ENCODE measurements around the gene CRADD.

The CRADD gene

GRCh38 chr12:93819050-93819491 is 141.9 kb downstream of the CRADD start:
- no peak for DNase-seq

GRCh38 chr12:93823616-93824391 is 146.6 kb downstream of the CRADD start:
- DNase-seq, result no peak

- DNase-seq, result no peak
These were observed 147.6 kb downstream of the CRADD start for GRCh38 chr12:93824514-93825500.

- no peak for DNase-seq
These were observed 148.3 kb downstream of the CRADD start for GRCh38 chr12:93825501-93825888.

GRCh38 chr12:93825931-93826555 is 148.9 kb downstream of the CRADD start:
- no peak for DNase-seq

- DNase-seq, result no peak
These were observed 150.0 kb downstream of the CRADD start for GRCh38 chr12:93827179-93827578.

- no peak for DNase-seq
These were observed 150.5 kb downstream of the CRADD start for GRCh38 chr12:93827669-93828068.

- DNase-seq, result no peak
These were observed 151.8 kb downstream of the CRADD start for GRCh38 chr12:93829016-93829415.

- DNase-seq, result no peak
These were observed 154.2 kb downstream of the CRADD start for GRCh38 chr12:93831374-93831773.

- no peak for DNase-seq
These were observed 155.0 kb downstream of the CRADD start for GRCh38 chr12:93832131-93832530.

- DNase-seq, result no peak
These were observed 156.8 kb downstream of the CRADD start for GRCh38 chr12:93833946-93834345.

- no peak for DNase-seq
These were observed 159.6 kb downstream of the CRADD start for GRCh38 chr12:93836620-93837260.

- DNase-seq, result no peak
These were observed 161.0 kb downstream of the CRADD start for GRCh38 chr12:93838193-93838592.

GRCh38 chr12:93839064-93839463 is 161.9 kb downstream of the CRADD start:
- DNase-seq, result no peak

- no peak for DNase-seq
These were observed 164.5 kb downstream of the CRADD start for GRCh38 chr12:93841671-93842070.

GRCh38 chr12:93844164-93844784 is 167.1 kb downstream of the CRADD start:
- no peak for DNase-seq

- DNase-seq, result no peak
These were observed 169.9 kb downstream of the CRADD start for GRCh38 chr12:93846936-93847516.

GRCh38 chr12:93847517-93848474 is 170.6 kb downstream of the CRADD start:
- no peak for DNase-seq

GRCh38 chr12:93848523-93849101 is 171.4 kb downstream of the CRADD start:
- peak; percentile 9 for DNase-seq

- no peak for DNase-seq
These were observed 172.8 kb downstream of the CRADD start for GRCh38 chr12:93849946-93850345.

Measured in CD4-positive, alpha-beta T cell treated with Interleukin-4 for 4 hours (primary cell).